ENCODE results near the gene MAD2L2. TPM values are rescaled to one million over a fixed set of nuclear protein-coding genes. Genes with fewer than 3 reads are reported as not detected.

MAD2L2 gene
- total RNA-seq, 1 experiment from 2014 or later, result 283 TPM

GRCh38 chr1:11729498-11730428 lies 48.8 kb upstream of the MAD2L2 start:
- peak; percentile 91 for TF ChIP-seq ETV6 (CRISPR knock-in tag; IDR thresholded peaks at IDR 0.05)
- TF ChIP-seq GRHL2 (CRISPR knock-in tag; IDR thresholded peaks at IDR 0.05; ENCODE audit: insufficient replicate concordance, severe bottlenecking), result no peak
- TF ChIP-seq FOXK1 (CRISPR knock-in tag; IDR thresholded peaks at IDR 0.05), result no peak
- ATAC-seq (no peak), DNase-seq (ENCODE audit: low spot score) (no peak)
- H3K27ac Mint-ChIP-seq, result peak overlapping the region; percentile 55
- H3K9me3 Mint-ChIP-seq, result no peaks in the 10 kb centered on the region
- peaks cover 49% of the 10 kb centered on the region for H3K4me1 Mint-ChIP-seq
- no peak overlapping the region for H3K4me3 Mint-ChIP-seq
- no peaks in the 10 kb centered on the region for H3K27me3 Mint-ChIP-seq (ENCODE audit: low read depth)
- POLR2A ChIA-PET, result interaction anchor here (0.7 kb wide), 1 partner anchor 43 kb away, joined by 3 read pairs; no protein-coding TSS in a partner anchor
- no peaks in the 10 kb centered on the region for H3K36me3 Mint-ChIP-seq
- CTCF ChIA-PET, result interaction anchor here (1.2 to 1.6 kb wide), 3 partner anchors 10 to 66 kb away, joined by 3 to 7 read pairs (median 3); partner anchors contain the start of gene FBXO6

- ChIA-PET CTCF (interaction anchor here (1.2 kb wide), 2 partner anchors 9 to 65 kb away, joined by 3 read pairs; partner anchors contain the start of gene FBXO6), POLR2A (no interaction called here)
- H3K4me3 Mint-ChIP-seq, result no peak overlapping the region
- no peak overlapping the region for H3K27ac Mint-ChIP-seq
- H3K27me3 Mint-ChIP-seq (ENCODE audit: low read depth), result no peaks in the 10 kb centered on the region
- H3K36me3 Mint-ChIP-seq, result no peaks in the 10 kb centered on the region
- DNase-seq (ENCODE audit: low spot score) (no peak), ATAC-seq (no peak)
- no peak for TF ChIP-seq ZNF281 (CRISPR knock-in tag; IDR thresholded peaks at IDR 0.05)
- TF ChIP-seq NFE2L1 (CRISPR knock-in tag; IDR thresholded peaks at IDR 0.05), result no peak
- TF ChIP-seq ZNF423 (CRISPR knock-in tag; IDR thresholded peaks at IDR 0.05), result no peak
- TF ChIP-seq TEAD1 (CRISPR knock-in tag; IDR thresholded peaks at IDR 0.05), result no peak
- no peak for TF ChIP-seq JAZF1 (CRISPR knock-in tag; IDR thresholded peaks at IDR 0.05)
- TF ChIP-seq GTF2I (CRISPR knock-in tag; conservative IDR thresholded peaks at IDR 0.05), result no peak
- TF ChIP-seq RORB (CRISPR knock-in tag; IDR thresholded peaks at IDR 0.05), result no peak
- TF ChIP-seq CTCF (IDR thresholded peaks at IDR 0.05), result no peak
- TF ChIP-seq, protein P1, sequence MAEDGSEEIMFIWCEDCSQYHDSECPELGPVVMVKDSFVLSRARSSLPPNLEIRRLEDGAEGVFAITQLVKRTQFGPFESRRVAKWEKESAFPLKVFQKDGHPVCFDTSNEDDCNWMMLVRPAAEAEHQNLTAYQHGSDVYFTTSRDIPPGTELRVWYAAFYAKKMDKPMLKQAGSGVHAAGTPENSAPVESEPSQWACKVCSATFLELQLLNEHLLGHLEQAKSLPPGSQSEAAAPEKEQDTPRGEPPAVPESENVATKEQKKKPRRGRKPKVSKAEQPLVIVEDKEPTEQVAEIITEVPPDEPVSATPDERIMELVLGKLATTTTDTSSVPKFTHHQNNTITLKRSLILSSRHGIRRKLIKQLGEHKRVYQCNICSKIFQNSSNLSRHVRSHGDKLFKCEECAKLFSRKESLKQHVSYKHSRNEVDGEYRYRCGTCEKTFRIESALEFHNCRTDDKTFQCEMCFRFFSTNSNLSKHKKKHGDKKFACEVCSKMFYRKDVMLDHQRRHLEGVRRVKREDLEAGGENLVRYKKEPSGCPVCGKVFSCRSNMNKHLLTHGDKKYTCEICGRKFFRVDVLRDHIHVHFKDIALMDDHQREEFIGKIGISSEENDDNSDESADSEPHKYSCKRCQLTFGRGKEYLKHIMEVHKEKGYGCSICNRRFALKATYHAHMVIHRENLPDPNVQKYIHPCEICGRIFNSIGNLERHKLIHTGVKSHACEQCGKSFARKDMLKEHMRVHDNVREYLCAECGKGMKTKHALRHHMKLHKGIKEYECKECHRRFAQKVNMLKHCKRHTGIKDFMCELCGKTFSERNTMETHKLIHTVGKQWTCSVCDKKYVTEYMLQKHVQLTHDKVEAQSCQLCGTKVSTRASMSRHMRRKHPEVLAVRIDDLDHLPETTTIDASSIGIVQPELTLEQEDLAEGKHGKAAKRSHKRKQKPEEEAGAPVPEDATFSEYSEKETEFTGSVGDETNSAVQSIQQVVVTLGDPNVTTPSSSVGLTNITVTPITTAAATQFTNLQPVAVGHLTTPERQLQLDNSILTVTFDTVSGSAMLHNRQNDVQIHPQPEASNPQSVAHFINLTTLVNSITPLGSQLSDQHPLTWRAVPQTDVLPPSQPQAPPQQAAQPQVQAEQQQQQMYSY (CRISPR knock-in tag; IDR thresholded peaks at IDR 0.05), result no peak
- no peak for TF ChIP-seq TCF7 (CRISPR knock-in tag; IDR thresholded peaks at IDR 0.05; ENCODE audit: low read depth)
- TF ChIP-seq ZBTB21 (CRISPR knock-in tag; IDR thresholded peaks at IDR 0.05; ENCODE audit: borderline replicate concordance), result no peak
- TF ChIP-seq TP53 (CRISPR knock-in tag; IDR thresholded peaks at IDR 0.05), result no peak
- no peak for TF ChIP-seq NR3C1 (CRISPR knock-in tag; conservative IDR thresholded peaks at IDR 0.05; ENCODE audit: low read depth)
- no peak for TF ChIP-seq MLX (CRISPR knock-in tag; IDR thresholded peaks at IDR 0.05)
- no peak for TF ChIP-seq CBFB (CRISPR knock-in tag; IDR thresholded peaks at IDR 0.05; ENCODE audit: low read depth)
- TF ChIP-seq JUN (CRISPR knock-in tag; IDR thresholded peaks at IDR 0.05), result no peak
- no peaks in the 10 kb centered on the region for H3K9me3 Mint-ChIP-seq
- H3K4me1 Mint-ChIP-seq, result peaks cover 53% of the 10 kb centered on the region
These were observed 48.2 kb upstream of the MAD2L2 start for GRCh38 chr1:11729155-11729497.
